NB4 (cell line): ENCODE measurements around the gene COMMD8.

Experiments
- POLR2A ChIP-seq: IDR thresholded peaks from 2 replicates; pipeline ENCODE4 v1.6.1; 2011; ENCODE audit warnings: mild to moderate bottlenecking; ENCODE audit not compliant: insufficient read length; ENCODE audit errors: extremely low read depth
- TF ChIP-seq, protein P1 (sequence below): IDR thresholded peaks from one replicate; pipeline ENCODE4 v1.5.1; 2012; ENCODE audit warnings: low read depth, low read length

GRCh38 chr4:47418147-47418546 lies 45.4 kb downstream of the COMMD8 start:
- TF ChIP-seq, protein P1, sequence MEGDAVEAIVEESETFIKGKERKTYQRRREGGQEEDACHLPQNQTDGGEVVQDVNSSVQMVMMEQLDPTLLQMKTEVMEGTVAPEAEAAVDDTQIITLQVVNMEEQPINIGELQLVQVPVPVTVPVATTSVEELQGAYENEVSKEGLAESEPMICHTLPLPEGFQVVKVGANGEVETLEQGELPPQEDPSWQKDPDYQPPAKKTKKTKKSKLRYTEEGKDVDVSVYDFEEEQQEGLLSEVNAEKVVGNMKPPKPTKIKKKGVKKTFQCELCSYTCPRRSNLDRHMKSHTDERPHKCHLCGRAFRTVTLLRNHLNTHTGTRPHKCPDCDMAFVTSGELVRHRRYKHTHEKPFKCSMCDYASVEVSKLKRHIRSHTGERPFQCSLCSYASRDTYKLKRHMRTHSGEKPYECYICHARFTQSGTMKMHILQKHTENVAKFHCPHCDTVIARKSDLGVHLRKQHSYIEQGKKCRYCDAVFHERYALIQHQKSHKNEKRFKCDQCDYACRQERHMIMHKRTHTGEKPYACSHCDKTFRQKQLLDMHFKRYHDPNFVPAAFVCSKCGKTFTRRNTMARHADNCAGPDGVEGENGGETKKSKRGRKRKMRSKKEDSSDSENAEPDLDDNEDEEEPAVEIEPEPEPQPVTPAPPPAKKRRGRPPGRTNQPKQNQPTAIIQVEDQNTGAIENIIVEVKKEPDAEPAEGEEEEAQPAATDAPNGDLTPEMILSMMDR: no peak
- TF ChIP-seq POLR2A: no peak
